Upper lobe of right lung (tissue), 1 donor: ENCODE measurements around the gene RASA1. TPM values are rescaled to one million over a fixed set of nuclear protein-coding genes. Genes with fewer than 3 reads are reported as not detected.

Source experiments
- ATAC-seq: fragments of 200-7000 bp; cut with Tn5 transposase; one replicate; pipeline ENCODE4 v1.9.1; 2020; ENCODE audit warnings: mild to moderate bottlenecking, moderate library complexity
- DNase-seq: peaks from one replicate; pipeline ENCODE4 v3.0.0-alpha.2; 2020
- H3K27ac ChIP-seq: fragments of 200-600 bp; one replicate; pipeline ENCODE4 v1.8.0; 2022
- H3K27me3 ChIP-seq: fragments of 200-600 bp; one replicate; pipeline ENCODE4 v1.8.0; 2022; ENCODE audit warnings: mild to moderate bottlenecking
- H3K36me3 ChIP-seq: fragments of 200-600 bp; one replicate; pipeline ENCODE4 v1.8.0; 2022
- H3K4me1 ChIP-seq: fragments of 200-600 bp; one replicate; pipeline ENCODE4 v1.8.0; 2022
- H3K4me3 ChIP-seq: fragments of 200-600 bp; one replicate; pipeline ENCODE4 v1.8.0; 2022; ENCODE audit warnings: mild to moderate bottlenecking
- H3K9me3 ChIP-seq: fragments of 200-600 bp; one replicate; pipeline ENCODE4 v1.8.0; 2022
- CTCF ChIP-seq: fragments of 200-600 bp; IDR thresholded peaks from one replicate; pipeline ENCODE4 v1.8.0; 2022; ENCODE audit warnings: antibody characterized with exemption
- intact Hi-C: fragments of 100-400 bp; cut with DNase I; formaldehyde crosslinking; loops from one replicate; pipeline ENCODE4 v1.11.0; 2022
- total RNA-seq: library from RNA; stranded (reverse); fragmentation: NEBNext Ultra II Directional; extraction: Animal tissue kit (Norgen Biotek cat#: 25700); gene quantifications from one replicate; pipeline ENCODE4 v1.2.1, GENCODE V29; 2021
- donor health status: DM: no; HTN: yes; CAD: no; lungs with severe emphysema.

Gene RASA1
- total RNA-seq, 1 donor from 2014 or later, result 28.5 TPM

GRCh38 chr5:87412630-87413342, 145.1 kb downstream of the RASA1 start, which contains the start of gene CCNH:
CCNH (minus strand) TSS chr5:87412930; CDS start chr5:87412794, 136 bp downstream.
- H3K27me3 ChIP-seq, result no peaks in the 10 kb centered on the region
- ATAC-seq (peak; percentile 100), DNase-seq (peak; percentile 98)
- H3K9me3 ChIP-seq, result no peaks in the 10 kb centered on the region
- no peak for TF ChIP-seq CTCF
- peaks cover 25% of the 10 kb centered on the region for H3K36me3 ChIP-seq
- H3K27ac ChIP-seq, result peak within 1 kb of the TSS; percentile 98
- H3K4me3 ChIP-seq, result peak within 1 kb of the TSS; percentile 76
- intact Hi-C loops, result no loop called here
- H3K4me1 ChIP-seq, result peaks cover 15% of the 10 kb centered on the region

GRCh38 chr5:87413343-87413645, 145.6 kb downstream of the RASA1 start:
- Histone ChIP-seq H3K4me3 (peak overlapping the region; percentile 76), H3K4me1 (peaks cover 15% of the 10 kb centered on the region), H3K36me3 (peaks cover 20% of the 10 kb centered on the region), H3K27me3 (no peaks in the 10 kb centered on the region), H3K27ac (peak overlapping the region; percentile 98), H3K9me3 (no peaks in the 10 kb centered on the region)
- no peak for TF ChIP-seq CTCF
- intact Hi-C loops, result no loop called here
- DNase-seq (no peak), ATAC-seq (no peak)

- no peak overlapping the region for H3K4me3 ChIP-seq
- no peaks in the 10 kb centered on the region for H3K36me3 ChIP-seq
- ATAC-seq (no peak), DNase-seq (no peak)
- H3K27me3 ChIP-seq, result no peaks in the 10 kb centered on the region
- H3K4me1 ChIP-seq, result no peaks in the 10 kb centered on the region
- H3K27ac ChIP-seq, result no peak overlapping the region
- TF ChIP-seq CTCF, result no peak
- intact Hi-C loops, result no loop called here
- H3K9me3 ChIP-seq, result no peaks in the 10 kb centered on the region
Observed at GRCh38 chr5:87418506-87418905, 150.8 kb downstream of the RASA1 start.

GRCh38 chr5:87421307-87421706, 153.6 kb downstream of the RASA1 start:
- no peaks in the 10 kb centered on the region for H3K27me3 ChIP-seq
- no peaks in the 10 kb centered on the region for H3K4me1 ChIP-seq
- no peak for DNase-seq
- H3K36me3 ChIP-seq, result no peaks in the 10 kb centered on the region
- intact Hi-C loops, result no loop called here
- ATAC-seq, result no peak
- no peaks in the 10 kb centered on the region for H3K9me3 ChIP-seq
- H3K27ac ChIP-seq, result no peak overlapping the region
- TF ChIP-seq CTCF, result no peak
- H3K4me3 ChIP-seq, result no peak overlapping the region

GRCh38 chr5:87423755-87424154, 156.1 kb downstream of the RASA1 start:
- intact Hi-C loops, result no loop called here
- no peak for TF ChIP-seq CTCF
- Histone ChIP-seq H3K9me3 (no peaks in the 10 kb centered on the region), H3K27me3 (no peaks in the 10 kb centered on the region), H3K4me3 (no peak overlapping the region), H3K27ac (no peak overlapping the region), H3K36me3 (no peaks in the 10 kb centered on the region), H3K4me1 (no peaks in the 10 kb centered on the region)
- DNase-seq, result no peak
- no peak for ATAC-seq
